Smooth muscle cell (in vitro differentiated cells): ENCODE data around the gene COL13A1. TPM values are rescaled to one million over a fixed set of nuclear protein-coding genes. Genes with fewer than 3 reads are reported as not detected.

Experiments
- DNase-seq: peaks from one replicate; lab custom pipeline; 2025; ENCODE audit not compliant: unreplicated experiment; lab: John Stamatoyannopoulos, UW
- H2AFZ ChIP-seq: fragments of 200-600 bp; sonication (generic); 2 replicates; pipeline ENCODE4 v1.6.0; 2016; ENCODE audit warnings: antibody characterized with exemption, low read depth, mild to moderate bottlenecking
- H3F3A ChIP-seq: fragments of 200-600 bp; sonication (generic); 2 replicates; pipeline ENCODE4 v1.6.0; 2017; ENCODE audit warnings: antibody characterized with exemption, low read depth
- H3K27ac ChIP-seq: fragments of 200-600 bp; sonication (generic); 2 replicates; pipeline ENCODE4 v1.5.1; 2016; ENCODE audit warnings: low read depth, mild to moderate bottlenecking
- H3K27me3 ChIP-seq: fragments of 200-600 bp; sonication (generic); 2 replicates; pipeline ENCODE4 v1.6.1; 2016; ENCODE audit warnings: low read depth, mild to moderate bottlenecking
- H3K36me3 ChIP-seq: fragments of 200-600 bp; sonication (generic); 2 replicates; pipeline ENCODE4 v1.5.1; 2016; ENCODE audit warnings: low read depth
- H3K4me1 ChIP-seq: fragments of 200-600 bp; sonication (generic); 2 replicates; pipeline ENCODE4 v1.5.1; 2016; ENCODE audit warnings: low read depth
- H3K4me2 ChIP-seq: fragments of 200-600 bp; sonication (generic); 2 replicates; pipeline ENCODE4 v1.6.0; 2016; ENCODE audit warnings: mild to moderate bottlenecking
- H3K4me3 ChIP-seq: fragments of 200-600 bp; sonication (generic); 2 replicates; pipeline ENCODE4 v1.5.1; 2016; ENCODE audit warnings: mild to moderate bottlenecking
- H3K79me2 ChIP-seq: fragments of 200-600 bp; sonication (generic); 2 replicates; pipeline ENCODE4 v1.6.0; 2016; ENCODE audit warnings: low read depth, mild to moderate bottlenecking
- H3K9ac ChIP-seq: fragments of 200-600 bp; sonication (generic); 2 replicates; pipeline ENCODE4 v1.6.0; 2016; ENCODE audit warnings: low read depth
- H3K9me3 ChIP-seq: fragments of 200-600 bp; sonication (generic); replicated peaks from 2 replicates; pipeline ENCODE4 v1.5.1; 2016; ENCODE audit warnings: low read depth
- H4K20me1 ChIP-seq: fragments of 200-600 bp; sonication (generic); 2 replicates; pipeline ENCODE4 v1.6.0; 2016; ENCODE audit warnings: low read depth
- WGBS: methylation state at CpG from one replicate; pipeline ENCODE4 v1.1.7; 2016; ENCODE audit warnings: low lambda C conversion rate; 5-methylcytosine and 5-hydroxymethylcytosine counted together
- polyA plus RNA-seq: library from polyadenylated mRNA; unstranded; fragments of >200 nt; fragmentation: Nextera tagmentation; extraction: Ambion mirVana; gene quantifications from 2 replicates; pipeline ENCODE4 v1.2.1, GENCODE V29; 2016
- total RNA-seq: library from RNA; depleted of rRNA; stranded (reverse); fragments of >200 nt; gene quantifications from 2 replicates; pipeline ENCODE4 v1.2.3, GENCODE V29; 2014
- TF ChIP-seq, protein P1 (sequence below): fragments of 200-600 bp; sonication (generic); IDR thresholded peaks from 2 replicates; pipeline ENCODE4 v1.5.1; 2017; ENCODE audit warnings: borderline replicate concordance, mild to moderate bottlenecking, antibody characterized with exemption; ENCODE audit not compliant: insufficient read depth, poor library complexity, severe bottlenecking

Gene COL13A1
- total and polyA plus RNA-seq, 2 experiments from 2014 or later: 6.1 to 15.0 TPM

DNA sequence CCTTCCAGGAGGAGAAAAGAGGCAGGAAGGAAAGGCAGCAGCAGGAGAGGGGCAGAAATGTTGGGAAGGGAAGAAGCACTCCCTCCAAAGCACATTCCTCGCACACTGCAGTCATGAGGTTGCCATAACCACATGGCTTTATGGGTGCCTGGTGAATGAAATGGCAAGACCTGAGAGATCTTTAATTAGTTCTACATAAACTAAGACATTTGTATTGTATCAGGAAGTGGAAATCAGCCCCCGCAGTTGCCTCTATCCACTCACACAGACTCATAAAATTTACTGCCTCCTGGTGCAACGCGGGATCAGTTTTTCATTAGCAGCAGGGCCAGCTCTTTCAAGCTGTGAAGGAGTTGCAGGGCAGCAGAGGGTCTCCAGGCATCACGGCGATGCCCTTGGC, 106.4 kb downstream of the COL13A1 start:
- Histone ChIP-seq H3K4me3 (no peak overlapping the region), H4K20me1 (no peaks in the 10 kb centered on the region), H3K4me1 (no peaks in the 10 kb centered on the region), H3K27me3 (no peaks in the 10 kb centered on the region), H3K9ac (no peak overlapping the region), H3K36me3 (no peaks in the 10 kb centered on the region), H3F3A (no peaks in the 10 kb centered on the region), H3K4me2 (no peak overlapping the region), H3K79me2 (no peaks in the 10 kb centered on the region), H3K27ac (no peak overlapping the region), H2AFZ (no peak overlapping the region), H3K9me3 (no peaks in the 10 kb centered on the region)
- TF ChIP-seq, protein P1, sequence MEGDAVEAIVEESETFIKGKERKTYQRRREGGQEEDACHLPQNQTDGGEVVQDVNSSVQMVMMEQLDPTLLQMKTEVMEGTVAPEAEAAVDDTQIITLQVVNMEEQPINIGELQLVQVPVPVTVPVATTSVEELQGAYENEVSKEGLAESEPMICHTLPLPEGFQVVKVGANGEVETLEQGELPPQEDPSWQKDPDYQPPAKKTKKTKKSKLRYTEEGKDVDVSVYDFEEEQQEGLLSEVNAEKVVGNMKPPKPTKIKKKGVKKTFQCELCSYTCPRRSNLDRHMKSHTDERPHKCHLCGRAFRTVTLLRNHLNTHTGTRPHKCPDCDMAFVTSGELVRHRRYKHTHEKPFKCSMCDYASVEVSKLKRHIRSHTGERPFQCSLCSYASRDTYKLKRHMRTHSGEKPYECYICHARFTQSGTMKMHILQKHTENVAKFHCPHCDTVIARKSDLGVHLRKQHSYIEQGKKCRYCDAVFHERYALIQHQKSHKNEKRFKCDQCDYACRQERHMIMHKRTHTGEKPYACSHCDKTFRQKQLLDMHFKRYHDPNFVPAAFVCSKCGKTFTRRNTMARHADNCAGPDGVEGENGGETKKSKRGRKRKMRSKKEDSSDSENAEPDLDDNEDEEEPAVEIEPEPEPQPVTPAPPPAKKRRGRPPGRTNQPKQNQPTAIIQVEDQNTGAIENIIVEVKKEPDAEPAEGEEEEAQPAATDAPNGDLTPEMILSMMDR: no peak
- WGBS: 62% methylated on average over 6 of the region's 6 CpGs
- DNase-seq: no peak

DNA sequence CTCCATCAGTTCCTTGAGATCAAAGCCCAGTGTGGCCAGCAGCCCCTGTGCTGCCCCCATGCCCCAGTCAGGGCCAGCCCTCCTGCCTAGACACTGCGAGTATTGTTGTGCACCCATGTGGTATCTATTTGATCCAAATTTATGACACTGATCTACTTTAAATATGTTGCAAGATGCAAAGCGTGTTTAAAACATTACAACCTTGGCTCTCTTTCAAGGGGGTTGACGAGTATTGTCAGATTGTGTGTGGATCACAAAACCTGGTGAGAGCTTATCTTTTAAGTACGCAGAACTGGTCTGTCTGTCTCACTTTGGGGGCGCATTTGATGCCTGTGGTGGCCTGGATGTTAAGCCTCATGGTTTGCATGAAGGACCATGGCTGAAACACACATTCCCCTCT, 108.9 kb downstream of the COL13A1 start:
- H3K9ac ChIP-seq: no peak overlapping the region

DNA sequence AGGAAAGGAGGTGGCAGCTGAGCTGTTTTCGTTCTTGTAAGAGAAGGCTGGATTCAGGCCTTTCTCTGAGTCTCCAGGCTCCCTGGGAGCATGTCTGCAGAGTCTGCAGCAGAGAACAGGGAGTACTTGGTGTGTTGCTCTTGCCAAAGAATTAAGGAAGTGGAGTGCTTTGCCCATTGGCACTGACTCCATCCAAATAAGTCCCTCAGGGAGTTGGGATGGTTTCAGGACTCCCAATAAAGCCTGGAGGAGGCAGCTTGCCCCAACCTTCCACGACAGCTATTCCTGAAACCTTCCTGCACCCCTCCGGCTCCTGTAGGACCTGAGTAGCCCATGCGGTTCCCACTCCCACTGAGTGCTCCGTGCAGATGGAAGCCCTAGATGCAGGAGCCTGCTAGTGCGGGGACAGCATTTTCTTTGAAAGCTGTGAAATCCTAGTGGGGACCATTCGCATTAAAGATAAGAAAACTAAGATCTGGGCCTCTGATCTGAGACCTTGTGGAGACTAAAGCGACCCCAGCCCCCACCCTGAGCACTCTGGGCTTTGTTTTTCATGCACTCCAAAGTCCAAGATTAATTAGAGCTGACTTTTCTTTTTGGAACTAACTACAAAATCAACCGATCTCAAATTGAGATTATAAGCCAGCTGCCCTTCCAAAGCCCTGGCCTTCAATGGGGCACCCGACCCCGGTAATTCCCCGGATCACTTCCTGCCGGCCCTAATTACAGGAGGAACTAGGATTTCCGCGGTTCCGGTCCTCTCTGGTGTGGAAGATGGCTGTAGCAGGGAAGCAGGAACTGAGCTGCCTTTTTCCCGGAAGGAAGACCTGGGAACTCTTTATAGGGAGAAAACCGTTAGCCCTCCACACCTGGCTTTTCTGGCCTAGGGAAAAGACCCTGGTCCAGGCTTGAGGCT, 110.2 kb downstream of the COL13A1 start:
- H4K20me1 ChIP-seq: no peaks in the 10 kb centered on the region
- H3K9me3 ChIP-seq: no peaks in the 10 kb centered on the region
- no peaks in the 10 kb centered on the region for H3K36me3 ChIP-seq
- no peak for DNase-seq
- H3K27me3 ChIP-seq: peaks cover 5% of the 10 kb centered on the region
- H3F3A ChIP-seq: no peaks in the 10 kb centered on the region
- H3K9ac ChIP-seq: no peak overlapping the region
- H3K79me2 ChIP-seq: no peaks in the 10 kb centered on the region
- WGBS: 79% methylated on average over 18 of the region's 18 CpGs
- no peak overlapping the region for H3K4me2 ChIP-seq
- TF ChIP-seq, protein P1: no peak
- no peak overlapping the region for H2AFZ ChIP-seq
- no peaks in the 10 kb centered on the region for H3K4me1 ChIP-seq
- H3K27ac ChIP-seq: no peak overlapping the region
- H3K4me3 ChIP-seq: no peak overlapping the region

More for the DNA sequence above, 108.9 kb downstream of the COL13A1 start:
- WGBS: 89% methylated on average over 5 of the region's 5 CpGs
- TF ChIP-seq, protein P1: no peak
- no peak for DNase-seq
- H3K27ac ChIP-seq: no peak overlapping the region
- no peaks in the 10 kb centered on the region for H4K20me1 ChIP-seq
- H3K79me2 ChIP-seq: no peaks in the 10 kb centered on the region
- H2AFZ ChIP-seq: no peak overlapping the region
- H3K9me3 ChIP-seq: no peaks in the 10 kb centered on the region
- peaks cover 5% of the 10 kb centered on the region for H3K27me3 ChIP-seq
- H3F3A ChIP-seq: no peaks in the 10 kb centered on the region
- no peaks in the 10 kb centered on the region for H3K36me3 ChIP-seq
- no peak overlapping the region for H3K4me3 ChIP-seq
- H3K4me1 ChIP-seq: no peaks in the 10 kb centered on the region
- no peak overlapping the region for H3K4me2 ChIP-seq
